Measurements from ENCODE around the gene ZFYVE27.

ZFYVE27 gene

DNA sequence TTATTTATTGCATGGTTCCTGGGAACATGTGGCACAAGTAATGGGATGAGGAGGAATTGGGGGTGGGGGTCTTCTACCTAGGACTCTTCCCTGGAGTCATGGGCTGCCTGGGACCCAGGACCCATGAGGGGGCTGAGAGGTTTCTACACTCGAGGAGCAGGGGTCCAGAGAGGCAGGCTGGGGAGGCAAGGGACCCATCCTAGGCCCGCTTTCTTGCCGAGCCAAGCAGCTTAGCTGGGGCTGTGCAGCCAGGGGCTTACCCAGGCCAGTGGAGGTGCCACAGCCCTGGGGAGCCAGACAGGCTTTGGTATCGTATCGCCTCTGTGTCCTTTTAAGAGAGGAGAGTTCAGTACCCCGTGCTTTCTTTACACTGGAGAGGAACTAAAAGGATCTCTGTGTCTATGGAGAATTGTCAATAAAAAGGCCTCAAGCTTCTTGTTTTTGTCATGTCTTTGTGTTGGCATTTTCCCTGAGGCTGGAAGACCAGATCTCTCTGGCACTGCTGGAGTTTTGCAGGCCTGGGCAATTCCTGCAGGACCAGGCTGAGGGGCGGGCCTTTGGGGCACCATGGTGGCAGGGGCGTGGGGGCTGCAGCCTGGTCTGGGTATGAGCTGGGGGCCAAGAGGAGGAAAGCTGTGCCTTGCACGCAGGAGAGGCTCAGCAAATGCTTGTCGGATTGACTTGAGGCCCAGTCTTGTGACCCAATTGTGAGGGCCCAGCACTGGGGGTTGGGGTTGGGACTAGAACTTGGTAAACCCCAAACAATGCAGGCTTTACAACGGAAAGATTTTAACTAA lies 23.7 kb downstream of the ZFYVE27 start:
- no peak for TF ChIP-seq Cebpa-rat (IDR thresholded peaks at IDR 0.05)
- Histone ChIP-seq H3K4me1 (peaks cover 0 to 38% (median 28%) of the 10 kb centered on the region in 10 experiments; a peak in 16 of 20 replicates), H3K36me3 (peaks cover 61 to 76% (median 72%) of the 10 kb centered on the region in 11 experiments)

DNA sequence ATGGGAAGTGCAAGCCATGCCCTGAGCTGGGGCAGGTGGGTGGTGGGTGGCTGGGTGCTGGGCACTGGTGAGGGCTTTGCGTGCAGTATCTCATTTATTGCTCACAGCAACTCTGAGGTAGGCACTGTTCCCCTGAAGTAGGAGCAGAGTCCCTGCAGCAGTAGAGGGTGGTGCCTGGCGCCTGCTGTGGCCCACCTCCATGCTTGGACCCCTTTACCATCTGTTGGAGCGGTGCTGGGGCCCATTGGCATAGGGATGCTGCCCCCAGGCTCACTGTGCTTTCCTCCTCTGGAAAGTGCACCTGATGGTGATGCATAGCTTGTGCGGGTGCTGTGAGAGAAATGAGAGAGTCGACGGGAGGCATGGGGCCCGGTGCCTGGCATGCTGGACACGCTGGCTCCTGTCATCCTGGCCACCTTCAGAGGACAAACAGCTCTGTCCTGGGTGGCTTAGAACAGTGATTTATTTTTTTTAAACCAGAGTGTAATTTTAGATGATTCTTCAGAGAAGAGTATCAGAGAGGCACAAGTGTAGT lies 24.5 kb downstream of the ZFYVE27 start:
- Histone ChIP-seq H3K4me1 (peaks cover 0 to 41% (median 28%) of the 10 kb centered on the region in 10 experiments; a peak in 16 of 20 replicates), H3K36me3 (peaks cover 58 to 70% (median 65%) of the 10 kb centered on the region in 11 experiments), H3K4me3 (no peak overlapping the region), H3K4me2 (no peak overlapping the region), H4K20me1 (peaks cover 0 to 84% (median 38%) of the 10 kb centered on the region in 11 experiments; a peak in 18 of 22 replicates), H3K27me3 (no peaks in the 10 kb centered on the region), H3K9me3 (replicated peaks in 1 of 11) (no peaks in the 10 kb centered on the region), H3K9ac (no peak overlapping the region), H3K27ac (no peak overlapping the region)
- no peak for TF ChIP-seq Cebpa-rat (IDR thresholded peaks at IDR 0.05)

More for the DNA sequence above, 23.7 kb downstream of the ZFYVE27 start:
- Histone ChIP-seq H3K4me2 (no peak overlapping the region), H3K9ac (no peak overlapping the region), H3K27me3 (no peaks in the 10 kb centered on the region), H3K9me3 (replicated peaks in 1 of 11) (no peaks in the 10 kb centered on the region), H3K27ac (no peak overlapping the region), H3K4me3 (no peak overlapping the region), H4K20me1 (peaks cover 0 to 86% (median 45%) of the 10 kb centered on the region in 11 experiments; a peak in 18 of 22 replicates)

DNA sequence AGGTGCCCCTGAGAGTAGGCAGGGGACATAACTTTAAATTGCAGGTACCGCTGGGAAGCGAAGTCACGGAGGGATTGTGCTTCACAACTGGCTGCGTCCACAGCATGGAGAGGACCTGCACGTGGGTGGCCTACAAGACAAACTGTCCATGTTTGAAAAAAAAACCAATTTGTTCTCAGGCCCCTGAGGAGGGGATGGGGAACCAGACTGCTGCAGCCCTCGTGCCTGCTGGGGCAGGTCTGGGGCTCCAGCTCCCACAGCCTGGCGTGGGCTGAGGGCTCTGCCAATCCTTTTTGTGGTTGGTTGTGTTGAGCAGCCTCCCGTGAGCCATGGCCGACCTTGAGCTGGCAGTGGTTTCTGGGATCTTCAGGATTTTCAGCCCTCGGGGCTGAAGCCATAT lies 25.1 kb downstream of the ZFYVE27 start:
- H3K4me1 ChIP-seq, result peaks cover 0 to 41% (median 28%) of the 10 kb centered on the region in 10 experiments; a peak in 16 of 20 replicates
- TF ChIP-seq Cebpa-rat (IDR thresholded peaks at IDR 0.05), result no peak
- H3K36me3 ChIP-seq, result peaks cover 51 to 68% (median 58%) of the 10 kb centered on the region in 11 experiments
- H3K9ac ChIP-seq, result no peak overlapping the region
- H3K4me2 ChIP-seq, result no peak overlapping the region
- no peaks in the 10 kb centered on the region for H3K9me3 ChIP-seq (replicated peaks in 1 of 11)
- no peaks in the 10 kb centered on the region for H3K27me3 ChIP-seq
- no peak overlapping the region for H3K4me3 ChIP-seq
- peaks cover 0 to 84% (median 32%) of the 10 kb centered on the region in 11 experiments; a peak in 17 of 22 replicates for H4K20me1 ChIP-seq
- no peak overlapping the region for H3K27ac ChIP-seq

DNA sequence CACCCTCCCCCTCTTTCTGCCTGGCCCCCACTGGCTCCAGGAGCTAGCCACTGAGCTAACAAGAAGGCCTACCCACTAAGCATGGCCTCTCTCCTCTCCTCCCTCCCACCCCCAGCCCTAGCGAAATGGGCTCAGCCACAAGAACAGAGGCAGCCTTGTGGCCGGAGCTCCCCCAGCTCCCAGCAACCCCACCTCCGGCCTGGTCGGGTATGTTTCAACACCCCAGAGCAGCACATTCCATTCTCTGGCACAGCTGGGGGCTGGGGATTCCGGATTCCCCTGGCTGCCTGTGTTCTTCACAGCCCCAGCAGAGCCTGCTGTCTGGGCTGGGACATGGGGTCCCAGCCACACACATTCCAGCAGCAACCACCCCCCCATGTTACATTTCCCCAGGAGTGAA lies 25.9 kb downstream of the ZFYVE27 start:
- peaks cover 44 to 60% (median 51%) of the 10 kb centered on the region in 11 experiments for H3K36me3 ChIP-seq
- H3K27ac ChIP-seq, result no peak overlapping the region
- peaks cover 0 to 41% (median 28%) of the 10 kb centered on the region in 10 experiments; a peak in 16 of 20 replicates for H3K4me1 ChIP-seq
- H3K9me3 ChIP-seq (replicated peaks in 1 of 11), result no peaks in the 10 kb centered on the region
- TF ChIP-seq Cebpa-rat (IDR thresholded peaks at IDR 0.05), result no peak
- peaks cover 0 to 84% (median 32%) of the 10 kb centered on the region in 11 experiments; a peak in 17 of 22 replicates for H4K20me1 ChIP-seq
- peak overlapping the region in 7 of 11 experiments; percentile 52 to 83 (median 75); a peak in 12 of 22 replicates for H3K4me2 ChIP-seq
- no peak overlapping the region; a peak in 1 of 22 replicates for H3K9ac ChIP-seq
- no peaks in the 10 kb centered on the region; a peak in 1 of 22 replicates for H3K27me3 ChIP-seq
- H3K4me3 ChIP-seq, result no peak overlapping the region

DNA sequence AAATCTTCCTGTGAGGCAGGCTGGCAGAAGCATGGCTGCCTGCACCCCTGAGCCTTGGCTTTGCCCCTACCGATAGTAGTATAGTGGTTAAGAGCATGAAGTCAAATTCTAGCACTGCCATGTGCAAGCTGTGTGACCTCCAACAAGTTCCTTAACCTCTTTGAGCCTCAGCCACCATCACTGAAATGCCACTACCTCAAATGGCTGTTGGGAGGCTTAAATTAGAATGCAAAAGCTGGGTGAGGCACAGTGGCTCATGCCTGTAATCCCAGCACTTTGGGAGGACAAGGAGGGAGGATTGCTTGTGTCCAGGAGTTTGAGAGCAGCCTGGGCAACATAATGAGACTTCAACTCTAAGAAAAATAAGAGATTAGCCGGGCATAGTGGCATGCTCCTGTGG lies 26.5 kb downstream of the ZFYVE27 start:
- peak overlapping the region in 8 of 11 experiments; percentile 46 to 83 (median 72); a peak in 13 of 22 replicates for H3K4me2 ChIP-seq
- no peak overlapping the region for H3K4me3 ChIP-seq
- H3K4me1 ChIP-seq, result peaks cover 0 to 41% (median 28%) of the 10 kb centered on the region in 10 experiments; a peak in 16 of 20 replicates
- H3K9ac ChIP-seq, result no peak overlapping the region; a peak in 1 of 22 replicates
- H3K27ac ChIP-seq, result no peak overlapping the region
- peaks cover 0 to 5% (median under 1%) of the 10 kb centered on the region in 11 experiments; a peak in 6 of 22 replicates for H3K27me3 ChIP-seq
- peaks cover 0 to 88% (median 35%) of the 10 kb centered on the region in 11 experiments; a peak in 16 of 22 replicates for H4K20me1 ChIP-seq
- no peak for TF ChIP-seq Cebpa-rat (IDR thresholded peaks at IDR 0.05)
- H3K9me3 ChIP-seq (replicated peaks in 1 of 11), result no peaks in the 10 kb centered on the region
- H3K36me3 ChIP-seq, result peaks cover 39 to 54% (median 45%) of the 10 kb centered on the region in 11 experiments

DNA sequence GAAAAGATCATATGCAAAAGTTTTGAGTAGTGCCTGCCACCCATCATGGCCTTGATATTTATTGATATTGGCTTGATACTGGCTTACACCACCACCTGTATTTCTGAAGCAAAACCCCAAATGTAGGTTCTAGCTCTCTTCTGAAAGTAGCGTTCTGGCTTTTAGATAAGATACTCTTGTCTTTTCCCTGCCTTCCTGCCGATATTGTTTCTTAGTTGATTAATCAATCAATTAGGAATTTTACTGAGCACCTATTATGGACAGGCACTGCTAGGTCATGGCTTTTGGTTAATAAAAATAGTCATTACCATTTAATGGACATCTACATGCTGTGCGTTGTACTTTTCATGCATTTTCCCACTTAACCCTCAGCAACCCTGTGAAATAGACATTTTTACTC lies 27.0 kb downstream of the ZFYVE27 start:
- Histone ChIP-seq H3K4me2 (peak overlapping the region in 9 of 11 experiments; percentile 7 to 83 (median 68); a peak in 17 of 22 replicates), H3K36me3 (peaks cover 37 to 49% (median 40%) of the 10 kb centered on the region in 11 experiments), H4K20me1 (peaks cover 0 to 91% (median 36%) of the 10 kb centered on the region in 11 experiments; a peak in 16 of 22 replicates), H3K27me3 (peaks cover under 1 to 11% (median 6%) of the 10 kb centered on the region in 11 experiments; a peak in 20 of 22 replicates), H3K4me3 (no peak overlapping the region), H3K9ac (peak overlapping the region in 1 of 11 experiments; percentile 17; a peak in 1 of 22 replicates), H3K4me1 (peaks cover 0 to 41% (median 28%) of the 10 kb centered on the region in 10 experiments; a peak in 16 of 20 replicates), H3K27ac (no peak overlapping the region), H3K9me3 (replicated peaks in 1 of 11) (no peaks in the 10 kb centered on the region)
- TF ChIP-seq Cebpa-rat (IDR thresholded peaks at IDR 0.05), result no peak

DNA sequence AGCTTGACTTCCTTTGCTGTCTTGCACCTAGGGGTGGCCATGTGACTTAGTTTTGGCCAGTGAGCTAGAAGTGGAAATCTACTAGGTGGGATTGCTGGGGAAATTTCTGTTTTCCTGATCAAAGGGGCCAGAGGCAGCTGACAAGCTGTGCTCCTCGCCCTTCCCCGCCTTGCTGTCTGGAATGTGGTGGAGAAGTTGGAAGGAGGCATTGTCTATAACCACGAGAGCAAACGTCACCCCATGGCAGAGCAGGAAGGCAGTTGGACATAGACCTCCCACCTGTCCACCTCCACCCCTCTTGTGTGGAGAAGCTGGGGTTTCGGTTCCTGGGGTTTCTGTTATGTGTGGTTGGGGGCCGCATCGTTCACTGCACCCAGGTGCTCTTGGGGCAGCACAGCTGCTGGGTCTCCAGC lies 27.6 kb downstream of the ZFYVE27 start:
- no peaks in the 10 kb centered on the region for H3K9me3 ChIP-seq (replicated peaks in 1 of 11)
- peak overlapping the region in 9 of 11 experiments; percentile 7 to 83 (median 68); a peak in 17 of 22 replicates for H3K4me2 ChIP-seq

DNA sequence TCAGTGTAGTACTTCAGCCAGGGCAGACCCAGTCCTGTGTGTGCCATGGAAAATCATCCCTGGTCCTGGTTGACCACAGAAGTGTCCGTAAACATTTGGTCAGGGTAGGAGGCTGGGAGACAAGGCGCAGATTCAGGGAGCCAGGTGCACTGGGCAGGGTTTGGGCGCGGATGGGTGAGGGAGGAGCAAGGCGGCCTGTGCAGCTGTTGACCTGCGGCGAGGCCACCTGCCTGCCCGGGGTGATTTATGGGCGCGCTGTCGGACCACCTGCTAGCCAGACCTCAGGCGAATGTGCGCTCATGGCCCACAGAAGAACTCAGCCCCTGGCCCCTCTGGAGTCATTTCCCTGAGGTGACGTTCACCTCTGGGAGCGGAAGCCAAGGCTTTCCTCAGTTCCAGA lies 28.3 kb downstream of the ZFYVE27 start:
- Histone ChIP-seq H3K36me3 (peaks cover 25 to 36% (median 27%) of the 10 kb centered on the region in 11 experiments), H3K9ac (0 out of 22 replicates have a peak overlapping the region, but pooled peaks of 2 of the 11 experiments have one; percentile 5 to 10), H3K27me3 (peaks cover 13 to 23% (median 18%) of the 10 kb centered on the region in 11 experiments), H3K27ac (no peak overlapping the region), H3K4me1 (peaks cover 0 to 41% (median 28%) of the 10 kb centered on the region in 10 experiments; a peak in 16 of 20 replicates), H3K4me3 (no peak overlapping the region; a peak in 2 of 20 replicates), H4K20me1 (peaks cover 0 to 90% (median 33%) of the 10 kb centered on the region in 11 experiments; a peak in 16 of 22 replicates), H3K9me3 (replicated peaks in 1 of 11) (no peaks in the 10 kb centered on the region), H3K4me2 (peak overlapping the region in 7 of 11 experiments; percentile 52 to 83 (median 75); a peak in 14 of 22 replicates)
- no peak for TF ChIP-seq Cebpa-rat (IDR thresholded peaks at IDR 0.05)

More for the DNA sequence above, 27.6 kb downstream of the ZFYVE27 start:
- Histone ChIP-seq H3K4me3 (no peak overlapping the region; a peak in 2 of 20 replicates), H3K4me1 (peaks cover 0 to 41% (median 28%) of the 10 kb centered on the region in 10 experiments; a peak in 16 of 20 replicates), H3K27ac (peak overlapping the region in 2 of 11 experiments; percentile 6 to 13; a peak in 1 of 22 replicates), H3K36me3 (peaks cover 31 to 43% (median 34%) of the 10 kb centered on the region in 11 experiments), H4K20me1 (peaks cover 0 to 90% (median 36%) of the 10 kb centered on the region in 11 experiments; a peak in 16 of 22 replicates), H3K9ac (peak overlapping the region in 3 of 11 experiments; percentile 5 to 17 (median 7); a peak in 1 of 22 replicates), H3K27me3 (peaks cover 6 to 17% (median 11%) of the 10 kb centered on the region in 11 experiments)
- no peak for TF ChIP-seq Cebpa-rat (IDR thresholded peaks at IDR 0.05)
